AG04450 (cell line): ENCODE data around the gene METTL21C. TPM values are rescaled to one million over a fixed set of nuclear protein-coding genes. Genes with fewer than 3 reads are reported as not detected.

Source experiments
- CTCF ChIA-PET: fragments of 300-600, 350-600 bp; formaldehyde crosslinking; extraction: SDS; loops from one replicate; lab custom pipeline; 2022; ENCODE audit warnings: antibody characterized with exemption, inconsistent platforms; lab: Charles Lee
- POLR2A ChIA-PET: fragments of 350-600 bp; formaldehyde crosslinking; extraction: SDS; loops from one replicate; lab custom pipeline; 2021; ENCODE audit warnings: antibody characterized with exemption, inconsistent platforms; lab: Yijun Ruan, JAX
- DNase-seq: peaks from one replicate; pipeline ENCODE4 v3.0.0-alpha.2; 2011; ENCODE audit warnings: low read depth, low spot score
- H3K27ac ChIP-seq: one replicate; pipeline ENCODE4 v1.5.1; 2012; ENCODE audit warnings: low read depth, low read length, control low read depth
- H3K27me3 ChIP-seq: one replicate; pipeline ENCODE4 v1.6.0; 2012; ENCODE audit warnings: low read length; ENCODE audit not compliant: control insufficient read depth, insufficient read depth
- H3K4me3 ChIP-seq: 2 replicates; pipeline ENCODE4 v1.5.1; 2011; ENCODE audit warnings: mild to moderate bottlenecking, low read depth, low read length, control low read depth
- H3K9me3 ChIP-seq: 2 replicates; pipeline ENCODE4 v1.5.1; 2012; ENCODE audit warnings: low read length; ENCODE audit not compliant: control insufficient read depth, insufficient read depth
- polyA plus RNA-seq: library from polyadenylated mRNA; depleted of rRNA; stranded (reverse); fragments of >200 nt; gene quantifications from 2 replicates; pipeline ENCODE4 v1.2.3, GENCODE V29; 2011
- TF ChIP-seq, protein P1 (sequence below): IDR thresholded peaks from 2 replicates; pipeline ENCODE4 v1.5.1; 2011; ENCODE audit warnings: low read depth, low read length, control low read depth, inconsistent platforms

Gene METTL21C
- polyA plus RNA-seq, 1 experiment: not detected

DNA sequence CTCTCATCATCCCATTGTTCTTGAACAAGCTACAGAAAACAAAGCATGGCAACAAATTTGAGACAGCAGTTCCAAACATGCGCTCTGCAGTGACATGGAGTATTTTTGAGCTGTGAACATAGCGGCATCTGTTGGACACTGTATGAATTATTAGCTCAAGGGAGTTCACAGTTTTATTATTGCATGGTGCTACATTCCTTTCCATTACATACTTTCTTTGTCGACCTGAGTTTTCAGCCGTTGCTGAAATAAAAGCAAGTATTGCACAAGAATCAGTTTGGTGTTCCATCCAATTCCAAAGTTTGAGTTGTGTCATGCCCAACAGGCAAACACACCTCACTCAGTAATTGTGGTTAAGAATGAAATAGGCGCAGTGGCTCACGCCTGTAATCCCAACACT lies 30.1 kb upstream of the METTL21C start:
- no peak for DNase-seq
- TF ChIP-seq, protein P1, sequence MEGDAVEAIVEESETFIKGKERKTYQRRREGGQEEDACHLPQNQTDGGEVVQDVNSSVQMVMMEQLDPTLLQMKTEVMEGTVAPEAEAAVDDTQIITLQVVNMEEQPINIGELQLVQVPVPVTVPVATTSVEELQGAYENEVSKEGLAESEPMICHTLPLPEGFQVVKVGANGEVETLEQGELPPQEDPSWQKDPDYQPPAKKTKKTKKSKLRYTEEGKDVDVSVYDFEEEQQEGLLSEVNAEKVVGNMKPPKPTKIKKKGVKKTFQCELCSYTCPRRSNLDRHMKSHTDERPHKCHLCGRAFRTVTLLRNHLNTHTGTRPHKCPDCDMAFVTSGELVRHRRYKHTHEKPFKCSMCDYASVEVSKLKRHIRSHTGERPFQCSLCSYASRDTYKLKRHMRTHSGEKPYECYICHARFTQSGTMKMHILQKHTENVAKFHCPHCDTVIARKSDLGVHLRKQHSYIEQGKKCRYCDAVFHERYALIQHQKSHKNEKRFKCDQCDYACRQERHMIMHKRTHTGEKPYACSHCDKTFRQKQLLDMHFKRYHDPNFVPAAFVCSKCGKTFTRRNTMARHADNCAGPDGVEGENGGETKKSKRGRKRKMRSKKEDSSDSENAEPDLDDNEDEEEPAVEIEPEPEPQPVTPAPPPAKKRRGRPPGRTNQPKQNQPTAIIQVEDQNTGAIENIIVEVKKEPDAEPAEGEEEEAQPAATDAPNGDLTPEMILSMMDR: peak; percentile 36; the same call in 1 of the 2 replicates
- no peak overlapping the region for H3K4me3 ChIP-seq
- H3K9me3 ChIP-seq: no peaks in the 10 kb centered on the region
- POLR2A ChIA-PET: no interaction called here
- H3K27ac ChIP-seq: no peak overlapping the region
- CTCF ChIA-PET: interaction anchor here (0.6 to 2.8 kb wide), 7 partner anchors 33 to 146 kb away, joined by 3 to 20 read pairs (median 4); no protein-coding TSS in a partner anchor
- peaks cover 3% of the 10 kb centered on the region for H3K27me3 ChIP-seq

DNA sequence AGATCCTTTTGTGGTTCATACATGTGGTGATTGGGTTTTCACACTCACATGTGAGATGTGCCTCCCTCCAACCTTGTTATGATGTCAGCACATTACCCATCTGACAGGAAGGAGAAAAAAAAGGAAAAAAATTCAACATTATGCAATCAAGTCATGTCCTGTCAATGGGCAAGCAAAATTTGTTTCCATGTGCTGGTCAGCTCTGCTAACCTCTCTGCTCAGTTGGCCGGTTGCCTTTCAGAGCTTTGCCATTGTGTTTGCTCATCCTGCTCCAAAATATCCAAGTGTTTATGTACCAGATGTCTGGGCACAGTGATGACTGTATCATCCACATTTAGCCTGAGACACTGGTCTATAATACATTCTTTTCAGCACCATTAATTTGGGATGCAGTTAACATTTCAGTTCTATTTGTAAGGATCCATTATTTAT lies 27.0 kb upstream of the METTL21C start:
- TF ChIP-seq, protein P1: no peak
- no peak overlapping the region for H3K27ac ChIP-seq
- POLR2A ChIA-PET: no interaction called here
- no peaks in the 10 kb centered on the region for H3K9me3 ChIP-seq
- CTCF ChIA-PET: interaction anchor here (1.0 to 1.4 kb wide), 2 partner anchors 78 to 130 kb away, joined by 3 to 4 read pairs; no protein-coding TSS in a partner anchor
- H3K4me3 ChIP-seq: no peak overlapping the region
- peaks cover 6% of the 10 kb centered on the region for H3K27me3 ChIP-seq
- no peak for DNase-seq

DNA sequence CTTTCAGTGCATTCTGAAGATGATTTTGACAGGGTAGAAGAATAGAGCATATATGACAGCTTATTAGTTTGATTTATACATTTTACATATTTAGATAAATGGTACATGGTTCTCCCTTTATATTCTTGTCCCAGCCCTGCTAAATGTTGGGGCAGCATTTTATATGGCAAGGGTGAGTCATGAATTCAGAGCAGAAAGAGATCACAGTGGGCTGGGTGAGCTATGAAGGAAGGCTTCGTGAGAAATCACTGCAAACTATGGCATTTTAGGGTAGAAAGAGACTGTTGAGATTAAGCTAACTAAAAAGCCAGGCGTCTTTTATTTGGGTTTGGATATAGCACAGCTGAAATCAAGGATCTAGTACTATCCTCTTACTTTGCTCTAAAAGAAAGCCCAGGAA lies 23.9 kb upstream of the METTL21C start:
- TF ChIP-seq, protein P1: no peak
- CTCF ChIA-PET: interaction anchor here (1.3 kb wide), 1 partner anchor 139 kb away, joined by 3 read pairs; no protein-coding TSS in a partner anchor
- H3K27me3 ChIP-seq: peaks cover 6% of the 10 kb centered on the region
- POLR2A ChIA-PET: no interaction called here
- no peak for DNase-seq
- H3K27ac ChIP-seq: no peak overlapping the region
- H3K9me3 ChIP-seq: no peaks in the 10 kb centered on the region
- no peak overlapping the region for H3K4me3 ChIP-seq

DNA sequence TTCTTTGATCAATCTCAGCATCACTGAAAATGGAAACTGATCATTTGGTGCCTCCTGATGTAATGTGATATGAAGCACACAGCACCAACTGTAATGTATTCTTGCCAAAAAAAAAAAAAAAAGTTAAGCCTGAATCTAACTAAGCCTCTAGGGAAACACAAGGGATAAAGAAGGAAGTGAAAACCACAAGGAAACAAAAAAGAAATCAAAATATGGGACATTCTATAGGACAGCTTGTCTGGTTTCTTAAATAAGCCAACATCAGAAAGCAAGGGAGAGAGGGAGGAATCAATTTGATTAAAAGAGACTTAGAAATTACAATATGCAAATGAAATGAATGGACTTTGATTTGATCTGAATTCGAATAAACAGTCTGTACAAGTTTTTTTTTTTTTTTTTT lies 20.6 kb upstream of the METTL21C start:
- POLR2A ChIA-PET: no interaction called here
- CTCF ChIA-PET: no interaction called here
- peaks cover 4% of the 10 kb centered on the region for H3K27me3 ChIP-seq
- no peak overlapping the region for H3K27ac ChIP-seq
- DNase-seq: no peak
- H3K4me3 ChIP-seq: no peak overlapping the region
- TF ChIP-seq, protein P1: no peak
- H3K9me3 ChIP-seq: no peaks in the 10 kb centered on the region; the same call in 1 of the 2 replicates

DNA sequence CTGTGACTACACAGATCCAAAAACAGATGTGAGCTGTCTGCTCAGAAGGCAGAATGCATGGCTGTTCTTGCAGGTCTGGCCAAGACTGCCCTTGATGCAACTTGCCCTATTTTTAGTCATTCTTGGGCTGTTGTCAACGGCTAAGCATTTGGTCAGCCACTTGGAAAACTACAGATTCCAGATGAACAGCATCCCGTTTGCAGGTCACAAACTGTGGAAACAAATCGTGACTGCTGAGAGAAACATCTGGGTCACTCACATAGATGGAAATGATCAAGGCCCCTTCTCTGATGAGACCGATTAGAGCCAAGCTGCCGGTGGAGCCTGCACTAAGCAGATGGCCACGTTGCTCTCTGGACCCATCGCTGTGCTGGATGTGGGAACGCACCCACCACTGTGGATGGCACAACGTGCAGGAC lies 15.4 kb upstream of the METTL21C start:
- CTCF ChIA-PET: no interaction called here

More for the DNA sequence above, 15.4 kb upstream of the METTL21C start:
- H3K27me3 ChIP-seq: peaks cover 5% of the 10 kb centered on the region
- no peak overlapping the region for H3K4me3 ChIP-seq
- peaks cover 4% of the 10 kb centered on the region for H3K9me3 ChIP-seq
- POLR2A ChIA-PET: interaction anchor here (0.8 kb wide), 1 partner anchor 63 kb away, joined by 3 read pairs; the partner anchor contains the start of gene TEX30
- DNase-seq: no peak
- H3K27ac ChIP-seq: peak overlapping the region; percentile 13
- TF ChIP-seq, protein P1: no peak
